NCI-H526 treated with DMSO at 0.1 percent for 48 hours (cell line): ENCODE data around the gene ICA1.

Source experiments
- DNase-seq: peaks from one replicate; lab custom pipeline; 2025; lab: John Stamatoyannopoulos, UW

Gene ICA1

GRCh38 chr7:8228068-8228467 lies 33.9 kb downstream of the ICA1 start:
- no peak for DNase-seq

- no peak for DNase-seq
These were observed 34.7 kb downstream of the ICA1 start for GRCh38 chr7:8227261-8227660.

- no peak for DNase-seq
These were observed 35.5 kb downstream of the ICA1 start for GRCh38 chr7:8226501-8226900.

- DNase-seq, result no peak
These were observed 40.4 kb downstream of the ICA1 start for GRCh38 chr7:8221567-8221966.

GRCh38 chr7:8221101-8221495 lies 40.9 kb downstream of the ICA1 start:
- no peak for DNase-seq

- DNase-seq, result no peak
These were observed 41.4 kb downstream of the ICA1 start for GRCh38 chr7:8220376-8221100.

- DNase-seq, result peak; percentile 59
These were observed 44.5 kb downstream of the ICA1 start for GRCh38 chr7:8217200-8218068.

- no peak for DNase-seq
These were observed 45.7 kb downstream of the ICA1 start for GRCh38 chr7:8216334-8216690.

- DNase-seq, result no peak
These were observed 46.2 kb downstream of the ICA1 start for GRCh38 chr7:8215648-8216333.

- DNase-seq, result no peak
These were observed 47.6 kb downstream of the ICA1 start for GRCh38 chr7:8214244-8214824.

GRCh38 chr7:8213381-8213780 lies 48.6 kb downstream of the ICA1 start:
- DNase-seq, result no peak

GRCh38 chr7:8212638-8213037 lies 49.3 kb downstream of the ICA1 start:
- DNase-seq, result no peak

GRCh38 chr7:8211725-8212096 lies 50.3 kb downstream of the ICA1 start:
- DNase-seq, result no peak

- no peak for DNase-seq
These were observed 50.9 kb downstream of the ICA1 start for GRCh38 chr7:8210845-8211724.

- no peak for DNase-seq
These were observed 52.6 kb downstream of the ICA1 start for GRCh38 chr7:8209353-8209752.

- no peak for DNase-seq
These were observed 53.2 kb downstream of the ICA1 start for GRCh38 chr7:8208816-8209215.

- no peak for DNase-seq
These were observed 55.0 kb downstream of the ICA1 start for GRCh38 chr7:8206956-8207355.

GRCh38 chr7:8205537-8205936 lies 56.4 kb downstream of the ICA1 start:
- no peak for DNase-seq

GRCh38 chr7:8205031-8205387 lies 57.0 kb downstream of the ICA1 start:
- DNase-seq, result no peak

- no peak for DNase-seq
These were observed 57.5 kb downstream of the ICA1 start for GRCh38 chr7:8204339-8205030.

GRCh38 chr7:8201846-8202441 lies 60.0 kb downstream of the ICA1 start:
- no peak for DNase-seq
